Pons (tissue), 1 donor: Measurements from ENCODE around the gene GPR4.
A peak's percentile ranks its signal among the peaks of the same experiment; 100 is the strongest.

Experiments used
- DNase-seq: peaks from one replicate; pipeline ENCODE4 v3.0.0-alpha.2; 2016; ENCODE audit warnings: low spot score

The GPR4 gene

GRCh38 chr19:45589768-45590167, 12.2 kb downstream of the GPR4 start:
- DNase-seq, result no peak

- DNase-seq, result no peak
Measured at GRCh38 chr19:45587873-45588272, 14.1 kb downstream of the GPR4 start.

GRCh38 chr19:45585158-45585577, 16.8 kb downstream of the GPR4 start:
- DNase-seq, result no peak

GRCh38 chr19:45584332-45585157, 17.5 kb downstream of the GPR4 start, which contains the start of gene OPA3:
Gene OPA3, minus strand, starts transcription at chr19:45584802. Its CDS starts 38 bp downstream, at chr19:45584764.
- peak; percentile 100 for DNase-seq

- peak; percentile 46 for DNase-seq
Measured at GRCh38 chr19:45581576-45581975, 20.4 kb downstream of the GPR4 start.

GRCh38 chr19:45578861-45579260, 23.2 kb downstream of the GPR4 start:
- DNase-seq, result no peak

- no peak for DNase-seq
Measured at GRCh38 chr19:45577111-45577905, 24.7 kb downstream of the GPR4 start.

GRCh38 chr19:45576682-45577081, 25.3 kb downstream of the GPR4 start:
- DNase-seq, result no peak

GRCh38 chr19:45575216-45575615, 26.8 kb downstream of the GPR4 start:
- no peak for DNase-seq

- DNase-seq, result no peak
Measured at GRCh38 chr19:45574526-45574925, 27.5 kb downstream of the GPR4 start.

- no peak for DNase-seq
Measured at GRCh38 chr19:45571457-45572220, 30.4 kb downstream of the GPR4 start.

- DNase-seq, result no peak
Measured at GRCh38 chr19:45569619-45570421, 32.2 kb downstream of the GPR4 start.

- no peak for DNase-seq
Measured at GRCh38 chr19:45568732-45569131, 33.3 kb downstream of the GPR4 start.

- no peak for DNase-seq
Measured at GRCh38 chr19:45567609-45568008, 34.4 kb downstream of the GPR4 start.

- no peak for DNase-seq
Measured at GRCh38 chr19:45564131-45564780, 37.8 kb downstream of the GPR4 start.

- no peak for DNase-seq
Measured at GRCh38 chr19:45560686-45561085, 41.3 kb downstream of the GPR4 start.

GRCh38 chr19:45560038-45560437, 42.0 kb downstream of the GPR4 start:
- no peak for DNase-seq

- peak; percentile 48 for DNase-seq
Measured at GRCh38 chr19:45558399-45558878, 43.6 kb downstream of the GPR4 start.

- no peak for DNase-seq
Measured at GRCh38 chr19:45556835-45557234, 45.2 kb downstream of the GPR4 start.

- DNase-seq, result no peak
Measured at GRCh38 chr19:45554481-45554880, 47.5 kb downstream of the GPR4 start.

GRCh38 chr19:45553464-45553863, 48.5 kb downstream of the GPR4 start:
- no peak for DNase-seq
